GM11168 (cell line): Measurements from ENCODE around the gene GPER1.

Experiments
- in situ Hi-C: fragments of 300-500 bp; cut with MboI; formaldehyde crosslinking; loops from one replicate; pipeline ENCODE4 v1.12.0; 2022; ENCODE audit warnings: low sequenced_read_pairs; ENCODE audit not compliant: unreplicated experiment

The GPER1 gene

DNA sequence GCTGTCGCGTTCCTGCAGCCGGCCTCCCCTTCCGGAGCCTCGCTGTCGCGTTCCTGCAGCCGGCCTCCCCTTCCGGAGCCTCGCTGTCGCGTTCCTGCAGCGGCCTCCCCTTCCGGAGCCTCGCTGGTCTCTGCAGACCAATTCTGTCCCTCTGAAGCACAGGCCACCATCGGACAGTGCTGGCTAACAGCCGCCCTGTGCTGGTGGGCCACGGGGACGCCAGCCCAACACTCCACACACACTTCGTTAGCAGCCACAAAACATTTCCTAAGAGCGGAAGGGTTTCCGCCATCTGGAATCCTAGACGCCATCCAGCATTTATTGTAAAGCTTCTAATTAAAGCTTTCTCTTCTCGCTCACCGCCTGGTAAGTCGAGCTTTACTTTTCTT is 11.2 kb downstream of the GPER1 start:
- in situ Hi-C loops: no loop called here

DNA sequence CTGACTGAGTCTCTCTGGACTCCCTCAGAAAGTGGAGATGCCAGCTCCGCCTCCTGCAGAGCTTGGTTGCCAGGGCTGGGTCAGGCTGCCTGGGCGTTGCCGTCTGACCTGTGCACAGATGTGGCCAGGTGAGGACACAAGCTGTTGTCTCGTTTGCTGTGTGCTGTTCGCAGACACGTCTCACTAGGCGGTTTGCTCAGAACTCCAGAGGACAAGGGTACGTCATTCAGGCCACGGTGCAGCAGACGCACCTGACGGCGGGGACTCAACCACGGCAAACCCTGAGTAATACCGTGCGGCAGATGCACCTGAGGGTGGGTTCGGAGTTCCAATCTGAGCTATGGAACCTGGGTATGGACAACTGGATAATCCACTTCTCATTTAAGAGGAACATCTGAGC is 11.7 kb downstream of the GPER1 start:
- in situ Hi-C loops: no loop called here

DNA sequence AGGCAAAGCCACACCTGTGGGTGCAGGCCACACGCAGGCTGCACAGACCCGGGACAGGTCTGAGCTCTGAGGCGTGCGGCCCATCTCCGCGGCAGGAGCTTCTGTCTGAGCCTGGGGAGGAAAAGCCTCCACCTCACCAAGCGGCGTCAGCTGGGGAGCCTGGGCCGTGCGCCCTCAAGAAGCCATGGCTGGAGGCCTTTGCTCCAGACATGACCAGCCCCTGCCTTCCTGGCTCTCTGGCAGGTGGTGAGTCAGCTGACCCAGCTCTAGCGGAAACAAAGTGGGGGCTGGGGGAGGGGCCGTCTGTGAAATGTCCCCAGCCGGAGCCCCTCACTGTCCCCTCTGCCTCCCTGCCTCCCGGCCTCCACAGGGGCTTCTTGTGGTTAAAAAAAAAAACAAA is 12.5 kb downstream of the GPER1 start:
- in situ Hi-C loops: no loop called here

- in situ Hi-C loops: no loop called here
Observed at GRCh38 chr7:1100834-1101562, 13.1 kb downstream of the GPER1 start.

DNA sequence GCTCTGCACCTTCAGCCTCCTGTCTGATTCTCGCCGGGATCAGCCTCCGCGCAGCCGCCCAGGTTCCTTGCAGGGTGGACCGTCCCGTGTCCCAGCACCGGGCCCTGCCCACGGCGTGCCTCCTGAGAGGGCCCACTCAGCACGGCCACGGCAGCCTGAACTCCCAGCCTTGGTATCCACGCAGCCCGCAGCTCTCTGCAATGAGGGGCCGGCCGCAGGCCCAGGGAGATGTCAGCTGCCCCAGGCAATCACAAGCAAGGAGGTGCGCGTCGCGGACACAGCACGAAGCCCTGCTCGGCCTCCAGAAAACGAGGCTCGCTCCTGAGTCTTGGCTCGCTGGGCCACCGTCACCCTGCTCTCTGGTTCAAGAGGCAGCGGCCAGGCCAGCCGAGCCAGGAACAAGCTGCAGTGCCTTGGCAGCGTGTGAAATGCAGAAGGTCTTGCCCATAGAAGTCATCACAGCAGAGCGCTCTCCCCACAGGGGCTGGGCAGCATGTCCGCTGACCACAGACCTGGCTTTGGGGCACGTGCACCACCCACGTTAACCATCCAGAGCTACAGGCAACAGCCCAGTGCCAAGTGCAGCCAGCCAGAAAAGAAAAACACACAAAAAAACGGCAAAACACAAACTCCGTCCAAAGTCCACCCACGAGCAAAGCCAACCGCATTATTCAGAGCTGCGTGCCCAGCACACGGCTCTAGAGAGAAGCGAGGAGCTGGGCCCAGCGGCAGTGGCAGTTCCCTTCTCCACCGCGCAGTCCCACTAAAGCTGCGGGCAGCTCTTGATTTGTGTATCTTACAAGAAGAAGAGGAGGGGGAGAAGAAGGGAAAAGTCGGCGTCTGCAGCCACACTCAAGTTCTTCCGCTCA is 13.9 kb downstream of the GPER1 start:
- in situ Hi-C loops: no loop called here

DNA sequence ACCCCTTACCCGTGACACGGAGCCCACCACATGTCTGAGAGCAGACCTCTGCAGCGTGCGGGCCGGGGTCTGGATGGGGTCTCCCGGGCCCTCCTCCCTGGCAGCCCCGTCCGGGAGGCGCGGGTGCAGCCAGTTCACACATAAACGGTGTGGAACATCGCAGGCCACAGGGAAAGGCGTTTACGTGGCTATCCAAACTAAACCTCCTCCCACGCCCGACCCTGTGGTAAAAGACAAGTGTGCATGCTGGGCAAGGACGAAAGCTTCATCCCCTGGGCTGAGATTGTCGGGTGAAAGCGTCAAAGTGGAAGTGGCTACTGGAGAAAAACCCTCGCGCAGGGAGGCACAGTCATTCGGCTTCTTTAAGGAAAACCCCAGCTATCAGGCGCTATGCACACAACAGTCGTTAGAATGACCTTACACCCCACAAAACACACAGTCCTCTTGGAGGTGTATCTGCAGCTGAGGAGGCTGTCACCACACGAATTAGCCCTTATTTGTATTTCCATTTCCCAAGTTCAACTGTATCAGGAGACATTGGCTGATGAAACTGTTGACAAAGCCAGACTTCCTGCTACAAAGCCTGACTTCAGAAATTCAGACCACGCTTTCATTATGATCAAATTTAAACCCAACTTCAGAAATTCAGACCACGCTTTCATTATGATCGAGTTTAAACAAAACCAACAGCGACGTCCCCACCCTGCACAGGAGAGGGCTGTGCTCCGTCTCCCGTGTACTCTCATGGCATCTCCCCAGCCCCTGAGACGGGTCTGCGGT is 15.3 kb downstream of the GPER1 start:
- in situ Hi-C loops: no loop called here

GRCh38 chr7:1103789-1104515 is 16.0 kb downstream of the GPER1 start:
- in situ Hi-C loops: no loop called here

- in situ Hi-C loops: no loop called here
Observed at GRCh38 chr7:1104516-1105179, 16.7 kb downstream of the GPER1 start.

DNA sequence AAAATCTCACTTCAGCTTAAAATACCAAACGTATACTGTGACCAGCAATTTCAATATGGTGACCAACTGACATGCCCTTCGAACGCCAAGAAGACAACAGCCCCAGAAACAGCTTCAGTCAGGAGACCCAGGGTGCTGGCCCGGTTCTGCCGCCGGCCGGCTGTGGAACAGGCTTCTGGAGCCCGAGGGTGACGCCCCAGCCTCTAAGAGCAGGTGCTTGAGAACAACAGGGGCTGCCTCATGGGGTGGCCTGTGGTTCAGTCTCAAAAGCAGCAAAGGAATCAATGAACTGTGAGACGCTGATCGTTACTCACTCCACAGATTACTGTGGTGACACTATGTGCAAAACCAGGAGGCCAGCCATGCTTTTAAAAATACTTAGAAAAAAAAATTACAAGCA is 17.3 kb downstream of the GPER1 start:
- in situ Hi-C loops: no loop called here

DNA sequence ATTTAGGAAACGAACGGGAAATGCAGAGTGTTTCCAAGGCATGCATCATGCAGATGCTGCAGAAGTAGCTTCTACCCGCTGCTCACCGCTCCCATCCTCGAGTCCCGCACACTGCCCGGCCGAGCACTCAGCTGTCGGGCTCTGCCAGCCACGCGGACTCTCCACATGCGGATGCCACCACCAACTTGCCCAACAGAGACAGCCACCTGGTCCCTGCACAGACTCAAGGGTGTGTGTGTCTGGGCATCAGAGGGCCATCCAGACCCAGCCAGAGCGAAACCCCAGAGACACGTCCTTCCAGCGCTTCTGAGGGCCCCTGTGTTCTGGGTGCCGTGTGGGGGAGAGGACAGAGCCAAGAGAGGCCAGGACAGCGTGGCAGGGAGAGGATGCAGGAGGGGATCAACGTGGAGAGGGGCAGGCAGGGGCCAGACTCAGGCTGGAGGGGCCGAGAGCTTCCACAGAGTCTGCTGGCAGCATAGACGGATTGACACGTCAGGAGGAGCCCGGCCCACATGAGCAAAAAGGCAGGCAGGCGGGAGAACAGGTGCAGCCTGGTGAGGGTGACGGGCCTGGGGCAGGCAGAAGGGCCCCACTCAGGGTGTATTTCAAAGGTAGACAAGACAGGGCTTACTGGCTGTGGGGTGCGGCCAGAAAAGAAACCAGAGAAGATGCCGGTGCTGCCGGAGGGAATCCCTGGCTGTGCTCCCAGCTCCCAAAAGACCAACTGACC is 18.3 kb downstream of the GPER1 start:
- in situ Hi-C loops: no loop called here

- in situ Hi-C loops: no loop called here
Observed at GRCh38 chr7:1106793-1107421, 19.0 kb downstream of the GPER1 start.

- in situ Hi-C loops: no loop called here
Observed at GRCh38 chr7:1108264-1108920, 20.5 kb downstream of the GPER1 start.

DNA sequence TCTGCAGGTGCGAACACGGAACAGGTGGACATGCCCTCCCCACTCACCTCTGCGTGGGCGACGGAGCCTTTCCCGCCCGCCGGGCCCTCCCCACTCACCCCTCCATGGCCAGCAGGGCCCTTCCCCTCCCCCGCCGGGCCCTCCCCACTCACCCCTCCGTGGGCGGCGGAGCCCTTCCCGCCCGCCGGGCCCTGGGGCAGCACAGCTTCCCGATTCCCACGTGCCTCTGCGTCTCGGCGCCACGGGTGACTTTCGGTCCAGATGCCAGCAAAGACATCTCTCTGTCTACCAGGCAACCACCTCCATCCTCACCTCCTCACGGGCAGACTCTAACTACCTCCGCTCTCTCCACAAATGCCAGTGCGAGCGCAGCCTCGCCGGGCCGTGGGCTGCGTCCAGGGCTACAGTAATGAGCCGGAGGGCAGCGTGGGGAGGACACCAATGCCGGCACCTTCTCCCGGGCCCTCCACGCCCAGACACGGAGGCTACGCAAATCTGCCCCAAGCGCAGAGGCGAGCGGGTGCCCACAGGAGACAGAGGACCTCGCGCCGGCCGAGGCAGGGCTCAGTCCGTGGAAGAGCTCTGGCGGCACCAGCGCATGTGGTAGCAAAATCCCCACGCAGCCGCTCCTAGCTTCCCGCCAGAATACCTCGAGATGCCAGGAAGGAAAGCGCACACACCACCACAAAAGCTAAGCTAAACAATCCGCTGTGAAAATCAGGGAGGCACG is 21.8 kb downstream of the GPER1 start:
- in situ Hi-C loops: no loop called here

- in situ Hi-C loops: no loop called here
Observed at GRCh38 chr7:1110358-1110757, 22.4 kb downstream of the GPER1 start.

DNA sequence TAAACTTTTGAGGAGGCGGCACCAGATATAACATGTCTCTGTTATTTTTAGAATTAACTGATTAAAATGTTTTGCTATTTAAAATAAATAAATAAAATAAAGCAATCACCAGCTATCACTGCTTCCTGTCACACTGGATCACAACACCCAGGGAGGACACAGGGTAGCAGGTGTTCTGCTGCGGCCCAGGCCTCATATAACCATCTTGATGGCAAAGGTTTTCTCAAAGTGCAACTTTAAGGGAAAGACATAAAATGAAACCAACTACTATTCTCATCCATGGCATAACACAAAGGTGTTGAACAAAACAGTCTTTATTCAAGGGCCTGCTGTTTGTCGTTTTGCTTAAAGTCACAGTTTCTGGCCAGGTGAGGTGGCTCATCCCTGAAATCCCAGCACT is 23.2 kb downstream of the GPER1 start:
- in situ Hi-C loops: no loop called here

DNA sequence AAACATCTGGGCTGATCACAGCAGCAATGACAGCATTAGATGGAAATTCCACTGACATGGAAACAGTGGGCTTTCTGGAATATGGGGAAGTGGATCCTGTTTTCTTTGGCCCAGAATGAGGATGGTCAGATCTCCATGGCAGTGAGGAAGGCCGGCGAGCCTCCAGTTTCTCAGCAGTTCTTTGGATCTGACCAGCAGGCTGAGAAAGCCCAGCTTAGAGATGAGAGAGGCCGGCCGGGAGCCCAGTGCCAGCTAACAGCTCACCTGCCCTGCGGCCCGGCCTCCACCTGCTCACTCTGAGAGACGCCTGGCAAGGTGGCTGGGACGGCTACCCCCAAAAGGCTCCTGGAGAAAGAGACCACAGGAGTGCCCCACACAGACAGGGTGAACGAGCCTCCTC is 24.2 kb downstream of the GPER1 start:
- in situ Hi-C loops: no loop called here
